Epithelial cell of proximal tubule (primary cell): ENCODE results near the gene SLC44A5. TPM values are rescaled to one million over a fixed set of nuclear protein-coding genes. Genes with fewer than 3 reads are reported as not detected.
"Not testable (repeated sequence)": the region's sequence is repeated elsewhere in the genome, so short reads cannot be mapped to it uniquely, and the experiment has no call there.

ENCODE experiments used
- DNase-seq: peaks from one replicate; pipeline ENCODE4 v3.0.0-alpha.2; 2011; ENCODE audit warnings: low read depth
- H3K4me3 ChIP-seq: 2 replicates; pipeline ENCODE4 v1.5.1; 2011; ENCODE audit warnings: low read depth, mild to moderate bottlenecking, low read length
- total RNA-seq: library from RNA; depleted of rRNA; stranded (reverse); fragments of >200 nt; gene quantifications from 2 replicates; pipeline ENCODE4 v1.2.3, GENCODE V29; 2015
- TF ChIP-seq, protein P1 (sequence below): conservative IDR thresholded peaks from 2 replicates; pipeline ENCODE4 v1.5.1; 2012; ENCODE audit warnings: low read depth, mild to moderate bottlenecking, low read length

The SLC44A5 gene
- total RNA-seq, 1 donor from 2014 or later: 1.8 TPM

DNA sequence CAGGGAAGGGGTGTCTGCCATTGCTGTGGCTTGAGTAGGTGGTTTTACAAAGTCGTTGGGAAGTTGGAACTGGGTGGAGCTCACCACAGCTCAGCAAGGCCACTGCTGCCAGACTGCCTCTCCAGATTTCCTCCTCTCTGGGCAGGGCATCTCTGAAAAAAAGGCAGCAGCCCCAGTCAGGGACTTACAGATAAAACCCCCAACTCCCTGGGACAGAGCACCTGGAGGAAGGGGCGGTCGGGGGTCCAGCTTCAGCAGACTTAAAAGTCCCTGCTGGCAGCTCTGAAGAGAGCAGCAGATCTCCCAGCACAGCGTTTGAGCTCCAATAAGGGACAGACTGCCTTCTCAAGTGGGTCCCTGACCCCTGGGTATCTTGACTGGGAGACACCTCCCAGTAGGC lies 352.6 kb downstream of the SLC44A5 start:
- DNase-seq: no peak
- TF ChIP-seq, protein P1, sequence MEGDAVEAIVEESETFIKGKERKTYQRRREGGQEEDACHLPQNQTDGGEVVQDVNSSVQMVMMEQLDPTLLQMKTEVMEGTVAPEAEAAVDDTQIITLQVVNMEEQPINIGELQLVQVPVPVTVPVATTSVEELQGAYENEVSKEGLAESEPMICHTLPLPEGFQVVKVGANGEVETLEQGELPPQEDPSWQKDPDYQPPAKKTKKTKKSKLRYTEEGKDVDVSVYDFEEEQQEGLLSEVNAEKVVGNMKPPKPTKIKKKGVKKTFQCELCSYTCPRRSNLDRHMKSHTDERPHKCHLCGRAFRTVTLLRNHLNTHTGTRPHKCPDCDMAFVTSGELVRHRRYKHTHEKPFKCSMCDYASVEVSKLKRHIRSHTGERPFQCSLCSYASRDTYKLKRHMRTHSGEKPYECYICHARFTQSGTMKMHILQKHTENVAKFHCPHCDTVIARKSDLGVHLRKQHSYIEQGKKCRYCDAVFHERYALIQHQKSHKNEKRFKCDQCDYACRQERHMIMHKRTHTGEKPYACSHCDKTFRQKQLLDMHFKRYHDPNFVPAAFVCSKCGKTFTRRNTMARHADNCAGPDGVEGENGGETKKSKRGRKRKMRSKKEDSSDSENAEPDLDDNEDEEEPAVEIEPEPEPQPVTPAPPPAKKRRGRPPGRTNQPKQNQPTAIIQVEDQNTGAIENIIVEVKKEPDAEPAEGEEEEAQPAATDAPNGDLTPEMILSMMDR: no peak

GRCh38 chr1:75257424-75257823 lies 353.5 kb downstream of the SLC44A5 start:
- H3K4me3 ChIP-seq: no peak overlapping the region
- TF ChIP-seq, protein P1: no peak
- no peak for DNase-seq

More for the DNA sequence above, 352.6 kb downstream of the SLC44A5 start:
- H3K4me3 ChIP-seq: no peak overlapping the region

GRCh38 chr1:75250114-75250513 lies 360.8 kb downstream of the SLC44A5 start:
- H3K4me3 ChIP-seq, DNase-seq: not testable (repeated sequence)

- no peak for DNase-seq
- no peak overlapping the region for H3K4me3 ChIP-seq
- TF ChIP-seq, protein P1: no peak
Observed at GRCh38 chr1:75245239-75245638, 365.7 kb downstream of the SLC44A5 start.

- no peak overlapping the region for H3K4me3 ChIP-seq
- TF ChIP-seq, protein P1: no peak
- DNase-seq: no peak
Observed at GRCh38 chr1:75243124-75243523, 367.8 kb downstream of the SLC44A5 start.

GRCh38 chr1:75237316-75237715 lies 373.6 kb downstream of the SLC44A5 start:
- no peak overlapping the region for H3K4me3 ChIP-seq
- TF ChIP-seq, protein P1: no peak
- DNase-seq: no peak

GRCh38 chr1:75234562-75234961 lies 376.4 kb downstream of the SLC44A5 start:
- no peak overlapping the region for H3K4me3 ChIP-seq
- TF ChIP-seq, protein P1: no peak
- DNase-seq: no peak
